H1 (cell line): ENCODE data around the gene FAM234A. TPM values are rescaled to one million over a fixed set of nuclear protein-coding genes. Genes with fewer than 3 reads are reported as not detected.

ENCODE experiments used
- CTCF ChIA-PET: fragments of 300-600 bp; sonication (Branson Sonifier 250); formaldehyde crosslinking; loops from one replicate; lab custom pipeline; 2021; ENCODE audit not compliant: partially characterized antibody; lab: Charles Lee
- POLR2A ChIA-PET: fragments of 300-600 bp; sonication (Branson Sonifier 250); formaldehyde crosslinking; loops from one replicate; lab custom pipeline; 2021; ENCODE audit warnings: inconsistent platforms; ENCODE audit not compliant: partially characterized antibody; lab: Charles Lee
- DNase-seq, 2 experiments: peaks; one replicate each; pipeline versions ENCODE4 v3.0.0 to v3.0.0-alpha.2; 2010 to 2022; ENCODE audit warnings: low spot score in 2 of 2, low read depth in 1 of 2, mixed read lengths in 1 of 2
- FAIRE-seq: peaks from 2 replicates; lab custom pipeline; 2011; peaks lifted over from hg19 to GRCh38; lab: Jason Lieb, UNC
- H2AFZ ChIP-seq: 2 replicates; pipeline ENCODE4 v1.8.1; 2012; ENCODE audit warnings: low read length, inconsistent platforms
- H2AK5ac ChIP-seq: 2 replicates; pipeline ENCODE4 v1.6.1; 2013; ENCODE audit warnings: low read depth, low read length
- H2BK120ac ChIP-seq: replicated peaks from 2 replicates; pipeline ENCODE3; 2013; ENCODE audit warnings: low read depth, low read length, inconsistent platforms
- H2BK12ac ChIP-seq: 2 replicates; pipeline ENCODE4 v1.6.1; 2013; ENCODE audit warnings: low read depth, low read length
- H2BK15ac ChIP-seq: 2 replicates; pipeline ENCODE4 v1.6.1; 2013; ENCODE audit warnings: low read length
- H2BK20ac ChIP-seq: 2 replicates; pipeline ENCODE4 v1.6.1; 2013; ENCODE audit warnings: low read length
- H2BK5ac ChIP-seq: 2 replicates; pipeline ENCODE4 v1.6.1; 2013; ENCODE audit warnings: low read depth, low read length
- H3K14ac ChIP-seq: 2 replicates; pipeline ENCODE4 v1.6.1; 2013; ENCODE audit warnings: inconsistent platforms; ENCODE audit not compliant: insufficient read length
- H3K18ac ChIP-seq: 2 replicates; pipeline ENCODE4 v1.6.1; 2013; ENCODE audit warnings: low read length; ENCODE audit errors: extremely low read depth
- H3K23ac ChIP-seq: 2 replicates; pipeline ENCODE4 v1.6.1; 2013; ENCODE audit warnings: inconsistent platforms; ENCODE audit not compliant: insufficient read length
- H3K23me2 ChIP-seq: 2 replicates; pipeline ENCODE4 v1.6.1; 2013; ENCODE audit warnings: low read depth, low read length
- H3K27ac ChIP-seq: 2 replicates; pipeline ENCODE4 v1.6.1; 2011; ENCODE audit warnings: low read depth, low read length, inconsistent platforms
- H3K27me3 ChIP-seq, 4 experiments: replicated peaks in 1 of 4; 1 replicate in 1 of 4; 2 replicates in 3 of 4; pipeline versions ENCODE4 v1.6.1 to v1.8.1; 2011 to 2013; ENCODE audit warnings: low read length in 3 of 4, mild to moderate bottlenecking in 3 of 4, inconsistent platforms in 2 of 4, mixed read lengths in 2 of 4, moderate library complexity in 1 of 4; ENCODE audit not compliant: control insufficient read depth in 3 of 4, insufficient read depth in 3 of 4; ENCODE audit errors: extremely low read depth in 1 of 4
- H3K36me3 ChIP-seq, 4 experiments: 2 replicates each; pipeline versions ENCODE4 v1.6.1 to v1.8.1; 2011 to 2013; ENCODE audit warnings: mild to moderate bottlenecking in 4 of 4, low read length in 3 of 4, moderate library complexity in 2 of 4, control low read depth in 1 of 4, inconsistent platforms in 1 of 4; ENCODE audit not compliant: insufficient read depth in 4 of 4, control insufficient read depth in 2 of 4
- H3K4ac ChIP-seq: replicated peaks from 2 replicates; pipeline ENCODE3; 2013; ENCODE audit warnings: low read length, low read depth, mixed read lengths, inconsistent platforms; ENCODE audit not compliant: insufficient read length
- H3K4me1 ChIP-seq, 4 experiments: replicated peaks in 1 of 4; 1 replicate in 1 of 4; 2 replicates in 3 of 4; pipeline versions ENCODE4 v1.6.1 to v1.8.1; 2011 to 2013; ENCODE audit warnings: low read length in 3 of 4, inconsistent platforms in 2 of 4, mixed read lengths in 1 of 4; ENCODE audit not compliant: insufficient read depth in 4 of 4, control insufficient read depth in 3 of 4
- H3K4me2 ChIP-seq, 2 experiments: 2 replicates each; pipeline versions ENCODE4 v1.6.1 to v1.8.1; 2011 to 2013; ENCODE audit warnings: low read depth in 2 of 2, low read length in 2 of 2, control low read depth in 1 of 2, inconsistent platforms in 1 of 2, mild to moderate bottlenecking in 1 of 2; ENCODE audit not compliant: insufficient read depth in 1 of 2
- H3K4me3 ChIP-seq, 4 experiments: fragments of 200-600, 300-600 bp in 1 of 4; sonication (generic), shearing (Covaris generic), sonication (Bioruptor Twin) in 1 of 4; 2 replicates each; pipeline versions ENCODE4 v1.5.1 to v1.8.1; 2011 to 2016; ENCODE audit warnings: low read length in 4 of 4, low read depth in 3 of 4, control low read depth in 2 of 4, inconsistent platforms in 2 of 4, mild to moderate bottlenecking in 2 of 4, mixed read lengths in 1 of 4, moderate library complexity in 1 of 4; ENCODE audit not compliant: insufficient read depth in 2 of 4; ENCODE audit errors: extremely low read depth in 1 of 4
- H3K56ac ChIP-seq: replicated peaks from 2 replicates; pipeline ENCODE3; 2013; ENCODE audit warnings: low read depth, mild to moderate bottlenecking, mixed read lengths, low read length, inconsistent platforms; ENCODE audit not compliant: insufficient read length
- H3K79me1 ChIP-seq: 2 replicates; pipeline ENCODE4 v1.6.1; 2013; ENCODE audit warnings: low read depth, low read length, control low read depth
- H3K79me2 ChIP-seq, 2 experiments: 2 replicates each; pipeline versions ENCODE4 v1.6.1 to v1.8.1; 2012 to 2013; ENCODE audit warnings: low read length in 2 of 2, mild to moderate bottlenecking in 2 of 2, inconsistent platforms in 1 of 2; ENCODE audit not compliant: insufficient read depth in 2 of 2, control insufficient read depth in 1 of 2
- H3K9ac ChIP-seq, 4 experiments: replicated peaks in 1 of 4; 1 replicate in 1 of 4; 2 replicates in 3 of 4; pipeline versions ENCODE4 v1.6.1 to v1.8.1; 2011 to 2013; ENCODE audit warnings: low read depth in 3 of 4, low read length in 3 of 4, control low read depth in 2 of 4, mild to moderate bottlenecking in 2 of 4, moderate library complexity in 2 of 4, inconsistent platforms in 1 of 4; ENCODE audit errors: extremely low read depth in 1 of 4
- H3K9me3 ChIP-seq, 2 experiments: 2 replicates each; pipeline versions ENCODE4 v1.6.1 to v1.8.1; 2012 to 2013; ENCODE audit warnings: mild to moderate bottlenecking in 2 of 2, moderate library complexity in 2 of 2, control low read depth in 1 of 2, inconsistent platforms in 1 of 2, low read depth in 1 of 2, low read length in 1 of 2, mixed read lengths in 1 of 2; ENCODE audit not compliant: insufficient read depth in 2 of 2
- H4K20me1 ChIP-seq, 2 experiments: replicated peaks in 1 of 2; 2 replicates each; pipeline versions ENCODE3 to v1.8.1; 2011 to 2013; ENCODE audit warnings: inconsistent platforms in 2 of 2, low read length in 2 of 2, mild to moderate bottlenecking in 1 of 2; ENCODE audit not compliant: insufficient read depth in 2 of 2, control insufficient read depth in 1 of 2
- H4K5ac ChIP-seq: 2 replicates; pipeline ENCODE4 v1.6.1; 2013; ENCODE audit warnings: low read length, low read depth, mixed read lengths, inconsistent platforms; ENCODE audit not compliant: insufficient read length
- H4K8ac ChIP-seq: 2 replicates; pipeline ENCODE4 v1.8.0; 2013; ENCODE audit warnings: mild to moderate bottlenecking, moderate library complexity, low read length, inconsistent platforms; ENCODE audit not compliant: insufficient read depth; ENCODE audit errors: extremely low read depth
- H4K91ac ChIP-seq: replicated peaks from 2 replicates; pipeline ENCODE3; 2013; ENCODE audit warnings: low read length, mixed read lengths, inconsistent platforms; ENCODE audit not compliant: insufficient read length
- ATF2 ChIP-seq: IDR thresholded peaks from 2 replicates; pipeline ENCODE4 v1.6.1; 2012; ENCODE audit warnings: low read length, inconsistent platforms
- CBX5 ChIP-seq: fragments of 300-800, 300-1000 bp; sonication (generic); IDR thresholded peaks from 2 replicates; pipeline ENCODE4 v1.7.1; 2016; ENCODE audit warnings: antibody characterized with exemption, low read length, low read depth
- CHD2 ChIP-seq: IDR thresholded peaks from 2 replicates; pipeline ENCODE4 v1.6.1; 2012; ENCODE audit warnings: low read length, improper control_type of control experiment
- RNF2 ChIP-seq: fragments of 200-900, 300-1000 bp; sonication (generic); IDR thresholded peaks from 2 replicates; pipeline ENCODE4 v1.7.1; 2016; ENCODE audit warnings: borderline replicate concordance, low read depth, mild to moderate bottlenecking, antibody characterized with exemption, low read length; ENCODE audit not compliant: poor library complexity, severe bottlenecking; ENCODE audit errors: missing control alignments
- SP4 ChIP-seq: IDR thresholded peaks from 2 replicates; pipeline ENCODE4 v1.6.1; 2012; ENCODE audit warnings: low read length, inconsistent platforms
- USF2 ChIP-seq: IDR thresholded peaks from 2 replicates; pipeline ENCODE4 v1.6.1; 2011; ENCODE audit warnings: low read length, improper control_type of control experiment
- whole genome bisulfite sequencing, 2 experiments: shearing (Covaris generic) in 1 of 2; methylation state at CpG; one replicate each; pipeline versions ENCODE4 v1.1.6 to v1.1.7; 2013 to 2015; ENCODE audit warnings: low lambda C conversion rate in 2 of 2, mixed read lengths in 2 of 2, inconsistent platforms in 1 of 2, low coverage in 1 of 2, missing lambda C conversion rate in 1 of 2; ENCODE audit not compliant: insufficient replicate concordance in 2 of 2, insufficient coverage in 1 of 2, insufficient read length in 1 of 2; ENCODE audit errors: extremely low coverage in 1 of 2, missing lambda C conversion rate in 1 of 2; 5-methylcytosine and 5-hydroxymethylcytosine counted together
- polyA plus RNA-seq, 7 experiments: library from polyadenylated mRNA; depleted of rRNA in 3 of 7; stranded (reverse) in 5 of 7; unstranded in 2 of 7; fragments of >200 nt in 5 of 7; fragments of 200-250 nt in 2 of 7; gene quantifications; 1 replicate in 5 of 7; 2 replicates in 1 of 7; 4 replicates in 1 of 7; pipeline versions ENCODE4 v1.2.1 to v1.2.3, GENCODE V29; 2011 to 2013; ENCODE audit warnings: missing spikeins in 2 of 7, mixed read lengths in 2 of 7
- total RNA-seq: library from RNA; stranded (reverse); fragmentation: NEBNext Ultra II Directional; extraction: Animal tissue kit (Norgen Biotek cat#: 25700); gene quantifications from 2 replicates; pipeline ENCODE4 v1.2.1, GENCODE V29; 2021

FAM234A gene
- total and polyA plus RNA-seq, 2 of the 8 experiments (the other 6 are each of a cell fraction or from before 2014, with no cell fraction given), result 80.6 to 104 TPM

- Histone ChIP-seq H3K9ac (no peak overlapping the region), H2BK120ac (no peak overlapping the region), H4K8ac (no peak overlapping the region), H2BK5ac (peak overlapping the region; percentile 66; the same call in 1 of the 2 replicates), H2AK5ac (no peak overlapping the region), H3K4me1 (no peaks in the 10 kb centered on the region), H3K56ac (no peak overlapping the region), H2BK12ac (no peak overlapping the region), H3K27ac (no peak overlapping the region), H3K23ac (no peak overlapping the region), H2BK15ac (no peak overlapping the region), H3K9me3 (no peaks in the 10 kb centered on the region), H3K79me1 (no peaks in the 10 kb centered on the region), H4K5ac (no peak overlapping the region), H3K4ac (no peak overlapping the region), H3K4me2 (no peak overlapping the region), H3K23me2 (no peaks in the 10 kb centered on the region), H4K20me1 (peaks cover 0 to 12% of the 10 kb centered on the region in 2 experiments), H3K18ac (no peak overlapping the region), H3K36me3 (peaks cover 5 to 13% (median 10%) of the 10 kb centered on the region in 4 experiments; a peak in 6 of 8 replicates), H3K27me3 (no peaks in the 10 kb centered on the region), H3K79me2 (no peaks in the 10 kb centered on the region), H3K4me3 (no peak overlapping the region), H4K91ac (no peak overlapping the region), H2BK20ac (no peak overlapping the region), H3K14ac (no peak overlapping the region), H2AFZ (no peak overlapping the region)
- 94% methylated on average over 19 of the region's 19 CpGs; no CpG with 5 or more reads in 1 of the 2 experiments for WGBS, 2 experiments
- no peak for FAIRE-seq
- TF ChIP-seq RNF2 (no peak), USF2 (no peak), CBX5 (no peak), CHD2 (no peak), ATF2 (no peak), SP4 (no peak)
- DNase-seq, result no peak
- POLR2A ChIA-PET, result interaction anchor here (2.0 kb wide), 1 partner anchor 9 kb away, joined by 4 read pairs; no protein-coding TSS in a partner anchor
- CTCF ChIA-PET, result interaction anchor here (0.6 kb wide), 1 partner anchor 185 kb away, joined by 3 read pairs; no protein-coding TSS in a partner anchor
These were observed 25.7 kb downstream of the FAM234A start for GRCh38 chr16:260326-260725.
